ENCODE data around the gene CHI3L1.
A peak's percentile ranks its signal among the peaks of the same experiment; 100 is the strongest.

Gene CHI3L1

GRCh38 chr1:203180611-203181330, 5.7 kb downstream of the CHI3L1 start:
- DNase-seq, result no peak

DNA sequence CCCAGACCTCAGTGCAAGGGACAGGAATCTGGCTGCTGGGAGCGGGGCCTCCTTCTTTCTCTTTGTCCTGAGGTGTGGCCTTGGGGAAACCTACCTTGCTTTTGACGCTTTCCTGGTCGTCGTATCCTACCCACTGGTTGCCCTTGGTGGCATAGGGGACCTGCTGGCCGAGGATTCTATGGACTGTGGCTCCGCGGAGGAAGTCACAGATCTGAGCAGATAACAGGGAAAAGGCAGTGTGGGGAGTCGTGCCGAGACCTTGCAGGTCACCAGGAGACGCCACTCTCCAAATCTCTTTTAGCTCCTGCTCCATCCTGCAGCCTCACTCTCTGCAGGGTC, 6.9 kb downstream of the CHI3L1 start:
- DNase-seq, result no peak

DNA sequence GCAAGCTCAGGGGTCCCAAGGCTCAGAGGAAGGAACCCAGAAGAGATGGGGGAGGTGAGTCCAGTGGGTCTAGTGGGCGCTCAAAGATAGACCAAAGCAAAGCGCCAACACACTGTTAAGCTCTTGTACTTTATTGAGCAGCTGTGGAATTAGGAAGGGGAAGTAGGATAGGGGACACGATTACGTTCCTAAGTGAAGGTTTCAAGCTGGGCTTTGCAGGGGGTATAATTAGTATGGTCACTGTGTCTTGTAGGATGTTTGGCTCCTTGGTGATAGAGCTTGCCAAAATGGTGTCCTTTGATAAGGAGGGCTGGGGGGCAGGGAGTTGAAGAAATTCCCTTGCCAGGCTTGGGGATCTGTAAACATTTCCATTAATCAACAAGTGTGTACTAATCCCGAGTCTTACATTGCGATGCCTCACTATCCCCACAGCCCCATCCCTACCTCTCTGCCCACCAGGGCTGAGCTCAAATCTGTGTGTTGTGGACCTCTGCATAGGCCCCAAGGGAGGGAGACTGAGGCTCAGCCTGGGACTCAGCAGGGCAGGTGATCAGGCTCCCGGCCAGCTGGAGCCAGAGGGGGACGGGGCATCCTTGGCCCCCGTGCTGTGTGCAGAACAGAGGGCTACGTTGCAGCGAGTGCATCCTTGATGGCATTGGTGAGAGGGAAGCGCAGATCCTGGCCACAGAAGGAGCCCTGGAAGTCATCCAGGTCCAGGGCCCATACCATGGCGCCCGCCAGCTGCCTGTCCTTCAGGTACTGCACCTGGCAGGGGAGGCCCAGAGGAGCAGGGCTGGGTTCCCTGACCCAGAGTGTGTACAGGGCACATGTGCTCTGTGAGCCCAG, 7.5 kb downstream of the CHI3L1 start:
- DNase-seq, result no peak

- no peak for DNase-seq
These were observed 8.4 kb downstream of the CHI3L1 start for GRCh38 chr1:203178083-203178482.

- no peak for DNase-seq
These were observed 8.9 kb downstream of the CHI3L1 start for GRCh38 chr1:203177470-203178039.

DNA sequence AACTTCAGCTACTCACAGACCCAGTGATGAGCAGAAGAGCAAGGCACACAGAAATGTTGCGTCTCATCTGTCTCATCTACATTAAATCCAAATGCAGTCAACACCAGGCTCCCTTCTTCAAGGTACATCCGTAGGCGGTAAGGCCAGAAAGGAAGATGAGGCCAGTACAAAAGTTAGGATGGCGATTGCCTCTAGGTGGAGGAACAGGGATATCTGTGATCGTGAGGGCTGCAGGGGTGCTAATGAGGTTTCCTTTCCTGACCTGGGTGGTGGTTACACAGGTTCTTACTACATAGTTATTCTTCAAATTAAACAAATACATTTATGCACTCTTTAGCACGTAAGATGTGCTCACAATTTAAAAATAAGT, 9.5 kb downstream of the CHI3L1 start:
- no peak for DNase-seq

- DNase-seq, result no peak
These were observed 10.1 kb downstream of the CHI3L1 start for GRCh38 chr1:203176273-203177035.

DNA sequence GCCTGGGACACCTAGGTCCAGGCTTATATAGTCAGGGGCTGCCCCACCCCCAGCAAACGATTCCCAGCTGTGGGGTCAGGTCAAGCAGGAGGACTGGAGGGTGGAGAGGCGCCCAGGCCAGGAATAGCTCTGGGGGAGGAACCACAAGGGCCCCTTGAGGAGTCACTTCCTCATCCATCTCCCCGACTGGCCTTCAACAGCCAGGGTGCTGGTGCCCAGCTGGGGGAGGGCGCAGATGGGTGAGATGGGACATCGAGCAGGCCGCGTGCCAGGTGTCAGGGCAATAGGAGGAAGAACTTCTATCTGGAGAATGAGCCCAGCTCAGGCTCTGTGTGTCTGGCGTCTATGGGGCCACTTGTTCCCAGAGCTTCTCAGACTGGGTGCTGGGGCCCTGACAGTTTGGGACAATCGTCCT, 10.7 kb downstream of the CHI3L1 start:
- DNase-seq, result no peak

DNA sequence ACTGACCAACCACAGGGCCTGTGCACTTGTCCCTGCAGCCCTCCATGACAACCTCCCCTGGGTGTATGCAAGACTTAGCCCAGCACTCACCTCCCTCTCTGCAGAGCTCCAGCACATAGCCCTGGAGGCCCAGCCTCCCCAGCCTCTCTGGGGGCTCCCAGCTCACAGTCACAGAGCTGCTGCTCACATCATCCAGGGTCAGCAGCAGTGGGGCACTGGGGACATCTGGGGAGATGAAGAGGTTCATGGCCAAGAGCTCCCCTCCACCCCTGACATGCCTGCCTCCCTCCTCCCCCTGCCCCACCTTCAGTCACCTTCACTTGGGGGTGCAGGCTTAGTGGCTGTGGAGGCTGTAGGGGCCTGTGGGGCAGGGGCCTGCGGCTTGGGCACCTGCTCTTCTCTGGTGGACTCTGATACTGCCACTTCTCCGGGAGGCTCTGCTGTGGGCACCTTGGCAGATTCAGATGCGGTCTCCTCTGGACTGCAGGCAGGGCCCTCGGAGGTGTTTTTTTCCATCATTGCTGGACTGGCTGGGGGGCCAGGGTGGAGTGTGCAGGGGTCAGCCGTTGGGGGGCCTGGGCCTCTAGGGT, 11.2 kb downstream of the CHI3L1 start, which contains the start of gene MYBPH:
MYBPH (minus strand) TSS at position 590 of the 590 bp plus-strand sequence; CDS start at position 519, 71 bp downstream.
- no peak for DNase-seq

DNA sequence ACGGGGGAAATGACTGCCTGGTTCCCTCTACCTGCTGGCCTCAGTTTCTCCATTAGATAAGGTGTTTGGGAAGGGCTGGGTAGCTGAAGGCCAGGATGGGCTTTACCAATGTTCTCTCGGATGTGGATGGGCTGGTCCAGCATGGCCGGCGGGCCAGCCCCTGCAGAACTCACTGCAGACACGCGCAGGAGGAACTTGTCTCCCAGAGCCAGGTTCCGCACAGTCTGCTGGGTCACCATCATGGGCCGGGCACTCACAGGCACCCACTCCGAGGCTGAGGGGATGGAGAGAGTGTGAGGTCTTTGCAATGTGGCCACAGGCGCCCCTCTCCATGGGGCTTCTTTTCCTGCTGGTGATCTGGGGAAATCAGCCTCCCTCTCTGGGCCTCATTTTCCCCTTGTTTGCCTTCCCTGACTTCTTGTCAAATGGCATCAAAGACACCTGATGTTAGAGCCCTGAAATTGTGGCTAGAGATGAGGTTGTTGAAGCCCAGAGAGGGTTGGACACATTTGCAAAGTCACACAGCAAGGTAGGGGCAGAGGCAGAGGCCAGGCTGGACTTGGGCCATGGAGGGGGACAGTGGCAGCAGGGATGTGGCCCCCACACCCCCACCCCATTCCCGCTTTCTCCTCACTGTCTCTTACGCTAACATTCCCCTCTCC, 12.0 kb downstream of the CHI3L1 start:
- DNase-seq, result no peak

DNA sequence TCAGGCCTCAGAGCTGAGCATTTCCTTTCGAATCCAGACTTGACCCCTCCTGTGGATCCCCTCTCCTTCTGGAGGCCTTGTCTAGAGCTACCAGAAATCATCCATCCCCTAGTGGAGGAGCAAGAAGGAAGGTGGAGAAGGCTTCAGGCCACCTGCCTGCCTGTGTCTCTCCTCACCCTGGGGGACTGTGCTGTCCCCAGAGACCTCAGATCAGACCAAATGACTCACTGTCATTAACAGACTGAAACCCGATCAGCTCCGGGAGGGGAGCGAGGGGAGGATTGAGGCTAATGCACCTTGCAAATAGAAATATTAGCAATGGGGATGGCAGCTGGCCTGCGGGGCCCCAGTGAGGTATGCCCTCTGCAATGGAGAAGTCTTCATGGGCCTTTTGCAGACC, 12.9 kb downstream of the CHI3L1 start:
- DNase-seq, result no peak

DNA sequence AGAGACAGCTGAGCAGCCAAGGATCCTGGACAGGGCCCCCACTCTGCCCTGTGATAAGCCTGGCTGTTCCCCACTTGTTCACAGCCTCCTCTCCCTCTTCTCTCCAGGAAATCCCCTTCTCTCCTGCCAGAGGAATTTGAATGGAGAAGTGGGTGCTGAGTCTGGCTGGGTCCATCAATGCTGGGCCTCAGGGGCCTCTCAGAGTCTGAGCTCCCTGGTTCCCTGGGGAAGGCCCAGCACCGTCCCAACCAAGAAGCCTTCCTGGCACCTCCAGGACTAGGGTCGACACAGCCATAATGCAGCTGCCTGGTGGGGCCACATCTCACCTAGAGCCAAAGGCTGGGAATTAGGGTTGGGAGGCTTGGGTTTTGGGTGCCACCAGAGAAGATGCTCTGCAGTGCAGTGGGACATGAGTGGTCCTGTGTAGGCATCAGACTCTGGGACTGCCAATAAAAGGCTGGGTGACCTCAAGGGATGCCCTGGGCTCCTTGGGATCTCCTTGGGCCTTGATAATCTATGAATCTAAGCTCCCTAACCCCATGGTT, 13.4 kb downstream of the CHI3L1 start:
- DNase-seq, result no peak

DNA sequence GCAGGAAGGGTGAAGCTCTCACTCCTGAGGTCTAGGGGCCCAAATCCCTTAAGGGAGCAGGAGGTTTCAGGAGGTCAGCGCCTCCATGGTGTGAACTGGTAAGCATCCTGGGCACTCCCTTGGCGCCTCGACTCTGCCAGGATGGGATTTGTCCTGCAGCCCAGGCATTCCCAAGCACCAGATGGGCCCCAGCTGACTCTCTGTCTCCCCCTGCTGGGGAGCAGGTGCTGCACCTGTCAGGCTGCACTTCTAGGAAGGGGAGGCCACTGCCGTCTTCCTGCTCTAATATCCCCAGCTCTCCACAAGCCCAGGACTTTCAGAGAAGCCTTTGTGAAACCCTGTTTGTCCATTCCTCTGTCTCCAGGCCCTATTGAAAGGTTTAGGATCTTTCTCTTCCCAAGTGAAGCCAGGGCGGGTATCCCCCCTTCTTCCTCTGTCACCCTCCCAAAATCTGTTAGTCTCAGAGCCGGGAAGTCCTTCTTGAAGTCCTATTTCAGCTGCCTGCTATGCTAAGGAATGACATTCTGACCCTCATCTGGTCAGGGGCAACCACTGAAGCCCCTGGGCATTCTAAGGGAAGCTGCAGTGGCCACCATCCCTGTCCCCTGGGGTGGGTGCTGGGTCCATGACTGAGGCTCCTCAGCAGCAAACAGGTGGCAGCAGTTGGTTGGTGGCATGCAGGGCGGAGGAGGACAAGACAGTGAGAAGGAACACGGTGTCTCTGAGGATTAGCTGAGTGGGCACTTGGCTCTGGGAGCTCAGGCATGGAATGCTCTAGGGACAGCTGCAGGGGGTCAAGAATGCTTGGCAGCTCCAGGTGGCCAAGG, 14.1 kb downstream of the CHI3L1 start:
- peak; percentile 4 to 25 for DNase-seq

DNA sequence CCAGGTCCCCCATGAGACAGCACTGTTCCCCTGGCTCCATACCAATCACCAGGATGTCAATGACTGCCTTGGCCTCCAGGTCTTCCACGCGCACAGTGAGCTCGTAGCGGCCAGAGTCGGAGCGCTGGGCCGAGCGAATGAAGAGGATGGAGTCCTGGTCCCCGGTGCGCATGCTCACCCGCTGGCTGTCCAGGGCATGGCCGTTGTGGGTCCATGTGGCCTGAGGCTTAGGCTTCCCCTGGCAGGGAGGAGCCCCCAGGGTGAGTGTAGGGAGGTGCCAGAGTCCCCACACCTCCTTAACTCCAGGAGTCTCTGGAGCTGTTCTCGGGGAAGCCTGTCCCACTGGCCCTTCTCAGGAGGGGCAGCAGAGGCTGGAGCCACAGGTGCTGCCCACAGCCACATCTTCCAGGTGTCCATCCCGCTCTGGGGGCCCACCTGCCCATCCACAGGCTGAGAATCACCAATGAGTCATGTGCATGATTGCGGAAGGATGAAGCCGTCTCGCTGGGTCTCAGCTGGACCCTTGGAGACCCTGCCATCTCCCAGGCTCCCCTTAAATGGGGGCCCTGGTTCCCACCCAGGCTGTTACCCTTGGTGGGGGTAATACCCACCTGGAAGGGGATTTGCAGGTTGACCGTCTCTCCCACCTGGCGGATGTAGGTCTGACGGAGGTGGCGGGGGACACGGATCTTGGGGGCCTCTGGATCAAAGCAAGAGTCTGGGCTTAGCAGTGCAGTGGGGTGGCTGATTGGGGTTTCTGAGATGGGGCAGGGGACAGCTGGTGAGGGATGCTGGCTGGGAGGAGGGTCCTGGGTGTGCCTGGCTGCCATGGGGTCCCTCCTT, 14.9 kb downstream of the CHI3L1 start:
- DNase-seq, result no peak

DNA sequence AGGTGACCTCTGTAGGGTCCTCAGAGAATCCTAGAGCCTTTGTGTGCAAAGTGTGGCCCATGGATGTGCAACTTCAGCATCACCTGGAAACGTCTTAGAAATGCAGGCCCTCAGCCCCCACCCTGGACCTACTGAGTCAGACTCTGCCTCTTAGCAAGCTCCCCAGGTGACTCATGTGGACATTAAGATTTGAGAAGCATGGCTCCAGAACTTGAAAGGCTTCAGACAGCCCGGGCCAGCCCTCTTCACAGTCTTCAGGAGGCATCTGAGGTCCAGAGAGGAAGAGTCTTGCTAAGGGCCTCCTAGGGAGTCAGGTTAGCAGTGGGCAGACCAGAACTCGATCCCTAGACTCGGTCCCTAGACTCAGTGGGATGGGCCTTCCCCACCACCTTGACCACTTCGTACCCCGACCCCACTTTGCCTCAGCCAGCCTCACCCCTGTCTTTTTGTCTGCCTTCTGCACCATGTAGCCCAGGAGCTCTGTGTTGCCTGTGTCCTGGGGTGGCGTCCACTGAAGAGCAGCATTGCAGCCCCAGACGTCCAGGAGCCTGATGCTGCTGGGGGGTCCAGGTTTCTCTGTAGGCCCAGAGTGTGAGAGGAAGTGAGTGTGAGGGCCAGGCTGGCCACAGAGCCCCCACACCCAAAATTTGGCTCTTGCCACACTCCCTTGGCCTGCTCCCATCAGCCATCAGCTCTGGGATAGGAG, 15.7 kb downstream of the CHI3L1 start:
- DNase-seq, result no peak

GRCh38 chr1:203169770-203170520, 16.6 kb downstream of the CHI3L1 start:
- DNase-seq, result no peak

- DNase-seq, result no peak
These were observed 17.5 kb downstream of the CHI3L1 start for GRCh38 chr1:203168991-203169390.

GRCh38 chr1:203168256-203168786, 18.2 kb downstream of the CHI3L1 start:
- DNase-seq, result no peak

- DNase-seq, result no peak
These were observed 18.6 kb downstream of the CHI3L1 start for GRCh38 chr1:203167913-203168200.
